Subcutaneous abdominal adipose tissue (tissue), 5 donors: ENCODE data around the gene PROK1.

ENCODE experiments used
- H3K27ac ChIP-seq: one replicate; pipeline ENCODE4 v1.7.0; 2013; ENCODE audit warnings: low read depth, mild to moderate bottlenecking, inconsistent platforms, low read length, moderate library complexity
- H3K27me3 ChIP-seq, 5 donors: one replicate each; pipeline ENCODE4 v1.7.0; 2013; ENCODE audit warnings: low read length in 5 of 5, inconsistent platforms in 1 of 5; ENCODE audit not compliant: control insufficient read depth in 5 of 5, insufficient read depth in 4 of 5
- H3K36me3 ChIP-seq, 5 donors: one replicate each; pipeline ENCODE4 v1.7.0; 2013; ENCODE audit warnings: low read length in 5 of 5; ENCODE audit not compliant: control insufficient read depth in 5 of 5, insufficient read depth in 5 of 5
- H3K4me1 ChIP-seq, 5 donors: one replicate each; pipeline ENCODE4 v1.7.0; 2013; ENCODE audit warnings: low read length in 5 of 5, mild to moderate bottlenecking in 3 of 5, moderate library complexity in 1 of 5; ENCODE audit not compliant: control insufficient read depth in 5 of 5, insufficient read depth in 5 of 5
- H3K4me3 ChIP-seq, 5 donors: one replicate each; pipeline ENCODE4 v1.7.0; 2013; ENCODE audit warnings: low read length in 5 of 5, low read depth in 1 of 5
- H3K9ac ChIP-seq, 5 donors: one replicate each; pipeline ENCODE4 v1.7.0; 2013; ENCODE audit warnings: low read length in 5 of 5, mild to moderate bottlenecking in 4 of 5, moderate library complexity in 3 of 5
- H3K9me3 ChIP-seq, 5 donors: one replicate each; pipeline ENCODE4 v1.7.0; 2013; ENCODE audit warnings: low read length in 5 of 5; ENCODE audit not compliant: control insufficient read depth in 5 of 5
- donor health status: healthy.
- donor health status: healthy.
- donor health status: healthy.
- donor health status: healthy.
- donor health status: healthy.

Gene PROK1

GRCh38 chr1:110505596-110505995, 54.6 kb downstream of the PROK1 start:
- no peak overlapping the region for H3K9ac ChIP-seq
- H3K4me3 ChIP-seq: no peak overlapping the region
- H3K27me3 ChIP-seq: peaks cover 0 to 7% (median 0%) of the 10 kb centered on the region in 5 donors
- H3K9me3 ChIP-seq: no peaks in the 10 kb centered on the region
- H3K36me3 ChIP-seq: no peaks in the 10 kb centered on the region
- H3K4me1 ChIP-seq: peaks cover 0 to 17% (median 2%) of the 10 kb centered on the region in 5 donors
- H3K27ac ChIP-seq: no peak overlapping the region

DNA sequence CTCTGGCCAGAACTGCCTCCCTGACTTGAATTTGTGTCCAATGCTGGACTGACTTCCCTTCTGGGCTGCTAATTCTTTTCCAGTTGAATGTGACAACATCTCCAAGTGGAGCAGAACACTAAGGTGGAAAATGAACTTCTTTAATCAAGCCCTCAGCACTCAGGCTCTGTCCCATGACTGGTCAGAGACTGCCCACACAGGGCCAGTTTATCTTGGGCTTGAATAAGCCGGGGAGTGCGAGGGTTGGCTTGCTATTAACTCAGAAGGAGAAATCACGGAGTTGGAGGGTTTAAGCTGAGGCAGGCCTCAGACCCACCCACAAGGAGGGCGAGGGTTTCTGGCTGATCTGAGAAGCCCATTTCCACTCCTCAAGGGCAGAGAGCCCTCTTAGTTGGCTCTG, 55.6 kb downstream of the PROK1 start:
- Histone ChIP-seq H3K36me3 (no peaks in the 10 kb centered on the region), H3K9me3 (no peaks in the 10 kb centered on the region), H3K27me3 (peaks cover 0 to 7% (median 0%) of the 10 kb centered on the region in 5 donors), H3K9ac (no peak overlapping the region), H3K4me3 (no peak overlapping the region), H3K27ac (no peak overlapping the region), H3K4me1 (peaks cover 0 to 17% (median 2%) of the 10 kb centered on the region in 5 donors)
